NB4 (cell line): ENCODE measurements around the gene CDH11.

ENCODE experiments used
- DNase-seq: peaks from one replicate; pipeline ENCODE4 v3.0.0; 2010; ENCODE audit warnings: low read depth
- H3K4me3 ChIP-seq: one replicate; pipeline ENCODE4 v1.5.1; 2011; ENCODE audit warnings: mild to moderate bottlenecking, low read depth, low read length, moderate library complexity
- CTCF ChIP-seq: IDR thresholded peaks from one replicate; pipeline ENCODE4 v1.5.1; 2012; ENCODE audit warnings: low read depth, low read length
- MAX ChIP-seq: IDR thresholded peaks from 2 replicates; pipeline ENCODE4 v1.6.1; 2011; ENCODE audit warnings: low read depth, low read length
- MYC ChIP-seq: IDR thresholded peaks from 2 replicates; pipeline ENCODE4 v1.6.1; 2011; ENCODE audit warnings: low read depth, low read length
- POLR2A ChIP-seq: IDR thresholded peaks from 2 replicates; pipeline ENCODE4 v1.6.1; 2011; ENCODE audit warnings: mild to moderate bottlenecking; ENCODE audit not compliant: insufficient read length; ENCODE audit errors: extremely low read depth

The CDH11 gene

GRCh38 chr16:65101009-65101408, 20.9 kb downstream of the CDH11 start:
- no peak for DNase-seq
- TF ChIP-seq CTCF (no peak), MYC (no peak), POLR2A (no peak), MAX (no peak)

GRCh38 chr16:65099607-65100006, 22.3 kb downstream of the CDH11 start:
- TF ChIP-seq MYC: no peak
- TF ChIP-seq CTCF: no peak
- TF ChIP-seq MAX: no peak
- no peak for TF ChIP-seq POLR2A
- DNase-seq: no peak
- no peak overlapping the region for H3K4me3 ChIP-seq

More at GRCh38 chr16:65101009-65101408, 20.9 kb downstream of the CDH11 start:
- no peak overlapping the region for H3K4me3 ChIP-seq

GRCh38 chr16:65098916-65099315, 22.9 kb downstream of the CDH11 start:
- TF ChIP-seq CTCF (no peak), MYC (no peak), POLR2A (no peak), MAX (no peak)
- DNase-seq: no peak

GRCh38 chr16:65097296-65097695, 24.6 kb downstream of the CDH11 start:
- TF ChIP-seq CTCF (no peak), MAX (no peak), POLR2A (no peak), MYC (no peak)
- DNase-seq: no peak
- no peak overlapping the region for H3K4me3 ChIP-seq

More at GRCh38 chr16:65098916-65099315, 22.9 kb downstream of the CDH11 start:
- H3K4me3 ChIP-seq: no peak overlapping the region

GRCh38 chr16:65095906-65096305, 26.0 kb downstream of the CDH11 start:
- H3K4me3 ChIP-seq: no peak overlapping the region
- no peak for DNase-seq
- TF ChIP-seq MYC (no peak), POLR2A (no peak), CTCF (no peak), MAX (no peak)

GRCh38 chr16:65095090-65095728, 26.7 kb downstream of the CDH11 start:
- no peak overlapping the region for H3K4me3 ChIP-seq
- TF ChIP-seq MYC (no peak), CTCF (no peak), POLR2A (no peak), MAX (no peak)
- DNase-seq: no peak
